Measurements from ENCODE around the gene PANK4.
A peak's percentile ranks its signal among the peaks of the same experiment; 100 is the strongest.

GRCh38 chr1:2528966-2529783, 2.8 kb upstream of the PANK4 start:
- no peak for TF ChIP-seq CTCF (IDR thresholded peaks at IDR 0.05; ENCODE audit: low read depth, low read length, poor library complexity, severe bottlenecking)
- peak; percentile 65; the same call in 1 of the 2 replicates for TF ChIP-seq EZH2phosphoT487 (IDR thresholded peaks at IDR 0.05; ENCODE audit: borderline replicate concordance, low read length)

Data from DOHH2 (cell line).